K562 (cell line): ENCODE data around the gene GLDN. TPM values are rescaled to one million over a fixed set of nuclear protein-coding genes. Genes with fewer than 3 reads are reported as not detected.

Experiments used
- BHLHE40 ChIP-seq: IDR thresholded peaks from 2 replicates; pipeline ENCODE4 v1.6.1; 2011; ENCODE audit warnings: low read length, improper control_type of control experiment
- NCOA4 ChIP-seq: fragments of 450-650 bp; IDR thresholded peaks from 2 replicates; pipeline ENCODE4 v1.6.1; 2018; ENCODE audit warnings: mild to moderate bottlenecking; ENCODE audit not compliant: partially characterized antibody
- NFXL1 ChIP-seq: fragments of 450-650 bp; formaldehyde crosslinking; IDR thresholded peaks from 2 replicates; pipeline ENCODE4 v1.4.0; 2021; ENCODE audit warnings: mild to moderate bottlenecking
- SMC3 ChIP-seq: conservative IDR thresholded peaks from 2 replicates; pipeline ENCODE4 v1.6.1; 2011; ENCODE audit warnings: low read depth, low read length, improper control_type of control experiment; ENCODE audit not compliant: insufficient read depth
- ZBTB40 ChIP-seq, 2 experiments: fragments of 450-650 bp in 1 of 2; sonication (generic) in 1 of 2; formaldehyde crosslinking in 1 of 2; IDR thresholded peaks; 2 replicates each; pipeline versions ENCODE4 v1.7.1 to v1.9.0; 2016 to 2022; ENCODE audit warnings: inconsistent platforms in 1 of 2, mild to moderate bottlenecking in 1 of 2, missing genetic modification reagents in 1 of 2
- ZNF644 ChIP-seq: fragments of 200-800 bp; sonication (Bioruptor generic); IDR thresholded peaks from 2 replicates; pipeline ENCODE4 v1.6.1; 2016; ENCODE audit warnings: low read depth, missing genetic modification characterization, missing compliant biosample characterization
- polyA plus RNA-seq, 8 experiments: library from polyadenylated mRNA; depleted of rRNA in 4 of 8; stranded (reverse) in 5 of 8; unstranded in 3 of 8; fragments of >200 nt; fragmentation: Nextera tagmentation in 2 of 8; fragmentation: Illumina TruSeq in 1 of 8; extraction: Ambion mirVana in 2 of 8; extraction: Trizol in 1 of 8; gene quantifications; 2 replicates each; pipeline versions ENCODE4 v1.2.1 to v1.2.3, GENCODE V29; 2011 to 2014; ENCODE audit warnings: inconsistent platforms in 1 of 8, missing spikeins in 1 of 8
- total RNA-seq, 7 experiments: library from RNA; depleted of rRNA in 6 of 7; stranded (reverse); fragments of >200 nt in 6 of 7; fragmentation: Illumina TruSeq in 2 of 7; extraction: Trizol in 2 of 7; gene quantifications; 2 replicates each; pipeline versions ENCODE4 v1.2.1 to v1.2.3, GENCODE V29; 2011 to 2021; ENCODE audit warnings: low replicate concordance in 1 of 7
- TF ChIP-seq, protein P1 (sequence below), 2 experiments: fragments of 450-650 bp; formaldehyde crosslinking in 1 of 2; IDR thresholded peaks; 2 replicates each; pipeline versions ENCODE4 v1.4.0 to v1.6.1; 2014 to 2020; ENCODE audit warnings: mild to moderate bottlenecking in 2 of 2, borderline replicate concordance in 1 of 2, low read depth in 1 of 2
- TF ChIP-seq, protein P2 (sequence below): sonication (generic); formaldehyde crosslinking; IDR thresholded peaks from 2 replicates; pipeline ENCODE4 v1.8.0; 2022; ENCODE audit warnings: missing genetic modification reagents, mild to moderate bottlenecking, moderate library complexity, borderline replicate concordance

GLDN gene
- total and polyA plus RNA-seq, 9 of the 15 experiments (the other 6 are each of a cell fraction or from before 2014, with no cell fraction given): 0.05 to 0.33 (median 0.18) TPM

- TF ChIP-seq, protein P1, sequence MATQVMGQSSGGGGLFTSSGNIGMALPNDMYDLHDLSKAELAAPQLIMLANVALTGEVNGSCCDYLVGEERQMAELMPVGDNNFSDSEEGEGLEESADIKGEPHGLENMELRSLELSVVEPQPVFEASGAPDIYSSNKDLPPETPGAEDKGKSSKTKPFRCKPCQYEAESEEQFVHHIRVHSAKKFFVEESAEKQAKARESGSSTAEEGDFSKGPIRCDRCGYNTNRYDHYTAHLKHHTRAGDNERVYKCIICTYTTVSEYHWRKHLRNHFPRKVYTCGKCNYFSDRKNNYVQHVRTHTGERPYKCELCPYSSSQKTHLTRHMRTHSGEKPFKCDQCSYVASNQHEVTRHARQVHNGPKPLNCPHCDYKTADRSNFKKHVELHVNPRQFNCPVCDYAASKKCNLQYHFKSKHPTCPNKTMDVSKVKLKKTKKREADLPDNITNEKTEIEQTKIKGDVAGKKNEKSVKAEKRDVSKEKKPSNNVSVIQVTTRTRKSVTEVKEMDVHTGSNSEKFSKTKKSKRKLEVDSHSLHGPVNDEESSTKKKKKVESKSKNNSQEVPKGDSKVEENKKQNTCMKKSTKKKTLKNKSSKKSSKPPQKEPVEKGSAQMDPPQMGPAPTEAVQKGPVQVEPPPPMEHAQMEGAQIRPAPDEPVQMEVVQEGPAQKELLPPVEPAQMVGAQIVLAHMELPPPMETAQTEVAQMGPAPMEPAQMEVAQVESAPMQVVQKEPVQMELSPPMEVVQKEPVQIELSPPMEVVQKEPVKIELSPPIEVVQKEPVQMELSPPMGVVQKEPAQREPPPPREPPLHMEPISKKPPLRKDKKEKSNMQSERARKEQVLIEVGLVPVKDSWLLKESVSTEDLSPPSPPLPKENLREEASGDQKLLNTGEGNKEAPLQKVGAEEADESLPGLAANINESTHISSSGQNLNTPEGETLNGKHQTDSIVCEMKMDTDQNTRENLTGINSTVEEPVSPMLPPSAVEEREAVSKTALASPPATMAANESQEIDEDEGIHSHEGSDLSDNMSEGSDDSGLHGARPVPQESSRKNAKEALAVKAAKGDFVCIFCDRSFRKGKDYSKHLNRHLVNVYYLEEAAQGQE (IDR thresholded peaks at IDR 0.05; ENCODE audit: borderline replicate concordance): peak; percentile 23; the same call in 1 of the 2 replicates
- TF ChIP-seq, protein P1 (CRISPR knock-in tag; IDR thresholded peaks at IDR 0.05; ENCODE audit: low read depth): no peak
- TF ChIP-seq NFXL1 (CRISPR knock-in tag): no peak
- peak; percentile 79 for TF ChIP-seq ZBTB40 (IDR thresholded peaks at IDR 0.05)
- TF ChIP-seq ZBTB40 (CRISPR knock-in tag; IDR thresholded peaks at IDR 0.05): no peak
- no peak for TF ChIP-seq NCOA4
- TF ChIP-seq SMC3: peak; percentile 61
- TF ChIP-seq BHLHE40: peak; percentile 52
- TF ChIP-seq ZNF644 (tag): no peak
- TF ChIP-seq, protein P2, sequence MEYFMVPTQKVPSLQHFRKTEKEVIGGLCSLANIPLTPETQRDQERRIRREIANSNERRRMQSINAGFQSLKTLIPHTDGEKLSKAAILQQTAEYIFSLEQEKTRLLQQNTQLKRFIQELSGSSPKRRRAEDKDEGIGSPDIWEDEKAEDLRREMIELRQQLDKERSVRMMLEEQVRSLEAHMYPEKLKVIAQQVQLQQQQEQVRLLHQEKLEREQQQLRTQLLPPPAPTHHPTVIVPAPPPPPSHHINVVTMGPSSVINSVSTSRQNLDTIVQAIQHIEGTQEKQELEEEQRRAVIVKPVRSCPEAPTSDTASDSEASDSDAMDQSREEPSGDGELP (CRISPR knock-in tag): peak; percentile 35; the same call in 1 of the 2 replicates
Observed at GRCh38 chr15:51401872-51402517, 60.5 kb downstream of the GLDN start (continued).
